HG02798 (cell line): Measurements from ENCODE around the gene KIR2DL1.
"Not testable (repeated sequence)": the region's sequence is repeated elsewhere in the genome, so short reads cannot be mapped to it uniquely, and the experiment has no call there.

Experiments used
- ATAC-seq: cut with Tn5 transposase; IDR thresholded peaks from one replicate; pipeline ENCODE4 v1.9.1; 2021; ENCODE audit warnings: mild to moderate bottlenecking; ENCODE audit not compliant: unreplicated experiment, poor library complexity

The KIR2DL1 gene

DNA sequence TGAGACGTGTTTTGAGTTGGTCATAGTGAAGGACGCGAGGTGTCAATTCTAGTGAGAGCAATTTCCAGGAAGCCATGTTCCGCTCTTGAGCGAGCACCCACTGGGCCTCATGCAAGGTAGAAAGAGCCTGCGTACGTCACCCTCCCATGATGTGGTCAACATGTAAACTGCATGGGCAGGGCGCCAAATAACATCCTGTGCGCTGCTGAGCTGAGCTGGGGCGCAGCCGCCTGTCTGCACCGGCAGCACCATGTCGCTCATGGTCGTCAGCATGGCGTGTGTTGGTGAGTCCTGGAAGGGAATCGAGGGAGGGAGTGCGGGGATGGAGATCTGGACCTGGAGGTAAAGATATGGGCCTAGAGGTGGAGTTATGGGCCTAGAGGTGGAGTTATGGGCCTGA, 46.7 kb downstream of the KIR2DL1 start, which contains the start of gene KIR3DL1:
TSS of gene KIR3DL1 (plus strand) at position 218 of the 400 bp plus-strand sequence.
- ATAC-seq: not testable (repeated sequence)

DNA sequence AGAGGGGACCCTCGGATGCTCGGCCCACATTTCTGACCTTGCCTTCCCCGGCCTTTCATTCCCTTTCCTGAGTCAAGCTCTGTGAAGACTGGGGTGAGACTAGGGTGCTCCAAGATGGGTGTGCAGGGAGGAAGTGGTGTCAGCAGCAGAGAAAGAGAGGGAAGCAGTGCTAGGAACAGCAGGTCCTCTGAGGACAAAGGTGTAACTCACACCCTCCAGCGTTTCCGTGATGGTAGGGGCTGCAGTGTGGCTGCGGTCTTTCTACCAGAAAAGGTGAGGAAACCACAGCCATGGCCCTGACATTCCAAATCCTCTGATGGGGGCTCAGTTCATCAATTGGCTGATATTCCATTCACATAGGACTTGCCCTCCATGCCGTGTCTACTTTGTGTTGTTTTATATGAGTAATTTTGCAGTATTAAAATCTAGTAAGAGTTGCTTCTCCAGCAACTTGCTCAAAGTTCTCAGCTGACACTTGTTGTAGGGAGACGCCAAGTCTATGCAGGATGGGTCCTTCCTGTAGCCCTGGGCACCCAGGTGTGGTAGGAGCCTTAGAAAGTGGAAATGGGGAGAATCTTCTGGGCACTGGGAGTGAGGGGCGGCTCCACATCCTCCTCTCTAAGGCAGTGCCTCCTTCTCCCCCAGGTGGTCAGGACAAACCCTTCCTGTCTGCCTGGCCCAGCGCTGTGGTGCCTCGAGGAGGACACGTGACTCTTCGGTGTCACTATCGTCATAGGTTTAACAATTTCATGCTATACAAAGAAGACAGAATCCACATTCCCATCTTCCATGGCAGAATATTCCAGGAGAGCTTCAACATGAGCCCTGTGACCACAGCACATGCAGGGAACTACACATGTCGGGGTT, 48.3 kb downstream of the KIR2DL1 start:
- no peak for ATAC-seq

DNA sequence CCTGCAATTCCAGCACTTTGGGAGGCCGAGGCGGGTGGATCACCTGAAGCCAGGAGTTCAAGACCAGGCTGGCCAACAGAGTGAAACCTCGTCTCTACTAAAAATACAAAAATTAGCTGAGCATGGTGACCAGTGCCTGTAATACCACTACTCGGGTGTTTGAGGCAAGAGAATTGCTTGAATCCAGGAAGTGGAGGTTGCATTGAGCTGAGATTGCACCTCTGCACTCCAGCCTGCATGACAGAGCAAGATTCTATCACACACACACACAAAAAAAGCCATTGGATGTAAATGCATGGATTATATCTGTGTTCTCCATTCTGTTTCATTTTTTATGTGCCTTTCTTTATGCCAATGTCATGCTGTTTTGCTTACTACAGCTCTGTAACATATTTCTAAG, 54.8 kb downstream of the KIR2DL1 start:
- not testable (repeated sequence) for ATAC-seq

DNA sequence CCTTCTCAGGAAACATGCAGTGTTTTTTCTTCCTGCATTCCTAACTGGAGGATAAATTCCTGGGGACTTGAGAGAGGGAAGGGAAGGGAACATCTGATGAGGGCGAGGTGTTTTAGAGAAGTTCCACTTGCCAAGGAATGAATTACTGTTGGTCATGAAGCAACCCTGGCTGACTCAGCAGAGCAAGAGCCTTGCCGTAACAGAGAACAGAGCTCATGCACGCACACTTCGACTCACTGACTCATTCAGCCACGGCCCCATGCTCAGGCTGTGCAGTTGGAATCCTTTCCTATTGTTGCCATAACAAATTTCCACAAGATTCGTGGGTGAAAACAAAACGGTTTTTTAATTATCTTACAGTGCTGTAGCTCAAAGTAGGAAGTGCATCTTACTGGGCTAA, 55.7 kb downstream of the KIR2DL1 start:
- not testable (repeated sequence) for ATAC-seq

DNA sequence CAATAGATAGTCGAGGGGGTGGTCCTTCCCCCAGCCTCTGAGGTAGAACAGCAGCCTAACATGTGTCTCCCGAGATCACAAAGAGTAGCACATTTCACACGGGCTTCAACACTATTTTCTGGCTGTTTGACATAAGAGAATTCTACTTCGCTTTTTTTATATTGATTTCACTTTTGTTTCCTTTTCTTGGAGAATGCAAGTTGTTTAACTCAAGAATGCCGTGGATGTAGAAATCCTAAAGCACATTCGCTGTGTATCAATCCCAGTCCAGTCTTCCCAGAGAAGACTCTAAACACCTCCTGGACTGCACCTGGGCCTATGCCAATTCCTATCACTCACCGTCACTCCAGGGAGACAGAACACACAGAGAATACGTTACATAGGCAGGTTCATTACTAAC, 58.5 kb downstream of the KIR2DL1 start:
- ATAC-seq: not testable (repeated sequence)

DNA sequence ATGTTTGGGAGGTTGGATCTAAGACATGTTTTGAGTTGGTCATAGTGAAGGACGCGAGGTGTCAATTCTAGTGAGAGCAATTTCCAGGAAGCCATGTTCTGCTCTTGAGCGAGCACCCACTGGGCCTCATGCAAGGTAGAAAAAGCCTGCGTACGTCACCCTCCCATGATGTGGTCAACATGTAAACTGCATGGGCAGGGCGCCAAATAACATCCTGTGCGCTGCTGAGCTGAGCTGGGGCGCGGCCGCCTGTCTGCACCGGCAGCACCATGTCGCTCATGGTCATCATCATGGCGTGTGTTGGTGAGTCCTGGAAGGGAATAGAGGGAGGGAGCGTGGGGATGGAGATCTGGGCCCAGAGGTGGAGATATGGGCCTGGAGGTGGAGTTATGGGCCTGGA, 62.9 kb downstream of the KIR2DL1 start, which contains the start of gene KIR2DS4:
TSS of gene KIR2DS4 (plus strand) at position 181 of the 400 bp plus-strand sequence.
- not testable (repeated sequence) for ATAC-seq
